HepG2 (cell line): ENCODE results near the gene CALY. TPM values are rescaled to one million over a fixed set of nuclear protein-coding genes. Genes with fewer than 3 reads are reported as not detected.

Experiments used
- FOXP4 ChIP-seq: sonication (generic); formaldehyde crosslinking; IDR thresholded peaks from 2 replicates; pipeline ENCODE4 v1.4.0; 2020; ENCODE audit warnings: missing genetic modification reagents
- KDM2A ChIP-seq: sonication (generic); formaldehyde crosslinking; IDR thresholded peaks from 2 replicates; pipeline ENCODE4 v1.4.0; 2020; ENCODE audit warnings: low read depth, missing genetic modification reagents, borderline replicate concordance
- NR2F1 ChIP-seq, 2 experiments: fragments of 450-650 bp in 1 of 2; formaldehyde crosslinking in 1 of 2; IDR thresholded peaks; 2 replicates each; pipeline versions ENCODE4 v1.5.0 to v1.6.1; 2016 to 2020; ENCODE audit warnings: mild to moderate bottlenecking in 1 of 2, missing compliant biosample characterization in 1 of 2, missing genetic modification reagents in 1 of 2, moderate library complexity in 1 of 2
- ZNF138 ChIP-seq: sonication (generic); formaldehyde crosslinking; IDR thresholded peaks from 2 replicates; pipeline ENCODE4 v1.5.0; 2020; ENCODE audit warnings: mild to moderate bottlenecking, low read depth, missing genetic modification reagents
- ZNF318 ChIP-seq: sonication (generic); formaldehyde crosslinking; IDR thresholded peaks from 2 replicates; pipeline ENCODE4 v1.4.0; 2020; ENCODE audit warnings: mild to moderate bottlenecking, missing genetic modification reagents
- polyA plus RNA-seq, 8 experiments: library from polyadenylated mRNA; depleted of rRNA in 3 of 8; stranded (reverse) in 7 of 8; unstranded in 1 of 8; fragments of >200 nt; fragmentation: Illumina TruSeq in 4 of 8; extraction: Trizol in 4 of 8; gene quantifications; 2 replicates each; pipeline versions ENCODE4 v1.2.1 to v1.2.3, GENCODE V29; 2011 to 2016; ENCODE audit warnings: low read depth in 4 of 8, missing spikeins in 1 of 8, mixed read lengths in 1 of 8; ENCODE audit not compliant: insufficient read depth in 1 of 8
- total RNA-seq, 5 experiments: library from RNA; depleted of rRNA; stranded (reverse); fragments of >200 nt; fragmentation: Illumina TruSeq; extraction: Trizol; gene quantifications; 2 replicates each; pipeline ENCODE4 v1.2.3, GENCODE V29; 2016; ENCODE audit warnings: low read depth in 1 of 5
- TF ChIP-seq, protein P1 (sequence below): sonication (generic); formaldehyde crosslinking; IDR thresholded peaks from 2 replicates; pipeline ENCODE4 v1.4.0; 2020; ENCODE audit warnings: low read depth, mild to moderate bottlenecking, missing genetic modification reagents
- TF ChIP-seq, protein P2 (sequence below): sonication (generic); formaldehyde crosslinking; IDR thresholded peaks from 2 replicates; pipeline ENCODE4 v1.4.0; 2020; ENCODE audit warnings: mild to moderate bottlenecking, missing genetic modification reagents
- TF ChIP-seq, protein P3 (sequence below): sonication (generic); formaldehyde crosslinking; IDR thresholded peaks from 2 replicates; pipeline ENCODE4 v1.5.1; 2020; ENCODE audit warnings: mild to moderate bottlenecking, missing genetic modification reagents, borderline replicate concordance

Gene CALY
- total and polyA plus RNA-seq, 2 of the 13 experiments (the other 11 are each of a cell fraction or from before 2014, with no cell fraction given): 0.08 TPM; not detected in 1

GRCh38 chr10:133347710-133348517 is 11.2 kb upstream of the CALY start (continued):
- TF ChIP-seq ZNF318: no peak
- TF ChIP-seq, protein P1, sequence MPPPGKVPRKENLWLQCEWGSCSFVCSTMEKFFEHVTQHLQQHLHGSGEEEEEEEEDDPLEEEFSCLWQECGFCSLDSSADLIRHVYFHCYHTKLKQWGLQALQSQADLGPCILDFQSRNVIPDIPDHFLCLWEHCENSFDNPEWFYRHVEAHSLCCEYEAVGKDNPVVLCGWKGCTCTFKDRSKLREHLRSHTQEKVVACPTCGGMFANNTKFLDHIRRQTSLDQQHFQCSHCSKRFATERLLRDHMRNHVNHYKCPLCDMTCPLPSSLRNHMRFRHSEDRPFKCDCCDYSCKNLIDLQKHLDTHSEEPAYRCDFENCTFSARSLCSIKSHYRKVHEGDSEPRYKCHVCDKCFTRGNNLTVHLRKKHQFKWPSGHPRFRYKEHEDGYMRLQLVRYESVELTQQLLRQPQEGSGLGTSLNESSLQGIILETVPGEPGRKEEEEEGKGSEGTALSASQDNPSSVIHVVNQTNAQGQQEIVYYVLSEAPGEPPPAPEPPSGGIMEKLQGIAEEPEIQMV (CRISPR knock-in tag): no peak
- peak; percentile 19; the same call in 1 of the 2 replicates for TF ChIP-seq FOXP4 (CRISPR knock-in tag)
- TF ChIP-seq, protein P2, sequence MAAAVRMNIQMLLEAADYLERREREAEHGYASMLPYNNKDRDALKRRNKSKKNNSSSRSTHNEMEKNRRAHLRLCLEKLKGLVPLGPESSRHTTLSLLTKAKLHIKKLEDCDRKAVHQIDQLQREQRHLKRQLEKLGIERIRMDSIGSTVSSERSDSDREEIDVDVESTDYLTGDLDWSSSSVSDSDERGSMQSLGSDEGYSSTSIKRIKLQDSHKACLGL: peak; percentile 46; the same call in 1 of the 2 replicates
- no peak for TF ChIP-seq ZNF138 (CRISPR knock-in tag)
- TF ChIP-seq, protein P3, sequence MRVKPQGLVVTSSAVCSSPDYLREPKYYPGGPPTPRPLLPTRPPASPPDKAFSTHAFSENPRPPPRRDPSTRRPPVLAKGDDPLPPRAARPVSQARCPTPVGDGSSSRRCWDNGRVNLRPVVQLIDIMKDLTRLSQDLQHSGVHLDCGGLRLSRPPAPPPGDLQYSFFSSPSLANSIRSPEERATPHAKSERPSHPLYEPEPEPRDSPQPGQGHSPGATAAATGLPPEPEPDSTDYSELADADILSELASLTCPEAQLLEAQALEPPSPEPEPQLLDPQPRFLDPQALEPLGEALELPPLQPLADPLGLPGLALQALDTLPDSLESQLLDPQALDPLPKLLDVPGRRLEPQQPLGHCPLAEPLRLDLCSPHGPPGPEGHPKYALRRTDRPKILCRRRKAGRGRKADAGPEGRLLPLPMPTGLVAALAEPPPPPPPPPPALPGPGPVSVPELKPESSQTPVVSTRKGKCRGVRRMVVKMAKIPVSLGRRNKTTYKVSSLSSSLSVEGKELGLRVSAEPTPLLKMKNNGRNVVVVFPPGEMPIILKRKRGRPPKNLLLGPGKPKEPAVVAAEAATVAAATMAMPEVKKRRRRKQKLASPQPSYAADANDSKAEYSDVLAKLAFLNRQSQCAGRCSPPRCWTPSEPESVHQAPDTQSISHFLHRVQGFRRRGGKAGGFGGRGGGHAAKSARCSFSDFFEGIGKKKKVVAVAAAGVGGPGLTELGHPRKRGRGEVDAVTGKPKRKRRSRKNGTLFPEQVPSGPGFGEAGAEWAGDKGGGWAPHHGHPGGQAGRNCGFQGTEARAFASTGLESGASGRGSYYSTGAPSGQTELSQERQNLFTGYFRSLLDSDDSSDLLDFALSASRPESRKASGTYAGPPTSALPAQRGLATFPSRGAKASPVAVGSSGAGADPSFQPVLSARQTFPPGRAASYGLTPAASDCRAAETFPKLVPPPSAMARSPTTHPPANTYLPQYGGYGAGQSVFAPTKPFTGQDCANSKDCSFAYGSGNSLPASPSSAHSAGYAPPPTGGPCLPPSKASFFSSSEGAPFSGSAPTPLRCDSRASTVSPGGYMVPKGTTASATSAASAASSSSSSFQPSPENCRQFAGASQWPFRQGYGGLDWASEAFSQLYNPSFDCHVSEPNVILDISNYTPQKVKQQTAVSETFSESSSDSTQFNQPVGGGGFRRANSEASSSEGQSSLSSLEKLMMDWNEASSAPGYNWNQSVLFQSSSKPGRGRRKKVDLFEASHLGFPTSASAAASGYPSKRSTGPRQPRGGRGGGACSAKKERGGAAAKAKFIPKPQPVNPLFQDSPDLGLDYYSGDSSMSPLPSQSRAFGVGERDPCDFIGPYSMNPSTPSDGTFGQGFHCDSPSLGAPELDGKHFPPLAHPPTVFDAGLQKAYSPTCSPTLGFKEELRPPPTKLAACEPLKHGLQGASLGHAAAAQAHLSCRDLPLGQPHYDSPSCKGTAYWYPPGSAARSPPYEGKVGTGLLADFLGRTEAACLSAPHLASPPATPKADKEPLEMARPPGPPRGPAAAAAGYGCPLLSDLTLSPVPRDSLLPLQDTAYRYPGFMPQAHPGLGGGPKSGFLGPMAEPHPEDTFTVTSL: no peak
- peak; percentile 75; the same call in 1 of the 2 replicates for TF ChIP-seq KDM2A (CRISPR knock-in tag)
- TF ChIP-seq NR2F1 (CRISPR knock-in tag; IDR thresholded peaks at IDR 0.05): peak; percentile 92 to 96; a peak in 3 of 4 replicates
